ENCODE results near the gene CMC1. TPM values are rescaled to one million over a fixed set of nuclear protein-coding genes. Genes with fewer than 3 reads are reported as not detected.
"Not testable (repeated sequence)": the region's sequence is repeated elsewhere in the genome, so short reads cannot be mapped to it uniquely, and the experiment has no call there.

Gene CMC1
- total and polyA plus RNA-seq, 2 experiments from 2014 or later: 0.97 to 70.2 TPM

- Histone ChIP-seq H3K36me3 (ENCODE audit: low read depth) (peaks cover 4% of the 10 kb centered on the region; the same call in 1 of the 2 replicates), H2AFZ (no peak overlapping the region), H3K79me2 (ENCODE audit: insufficient read depth) (0 out of 2 replicates have a peak, but pooled peaks cover 9% of the 10 kb centered on the region), H3K9me2 (ENCODE audit: insufficient read depth) (no peaks in the 10 kb centered on the region), H3K9ac (no peak overlapping the region), H3F3A (ENCODE audit: insufficient read depth) (no peaks in the 10 kb centered on the region), H3K27ac (no peak overlapping the region), H3K27me3 (replicated peaks; ENCODE audit: insufficient read depth) (no peaks in the 10 kb centered on the region), H3K4me3 (no peak overlapping the region), H3K4me2 (ENCODE audit: unreplicated experiment) (no peak overlapping the region), H4K20me1 (ENCODE audit: insufficient read depth) (no peaks in the 10 kb centered on the region), H3K4me1 (ENCODE audit: insufficient read depth) (no peaks in the 10 kb centered on the region), H3K9me3 (ENCODE audit: low read depth) (peaks cover 3% of the 10 kb centered on the region)
- DNase-seq: no peak
- TF ChIP-seq EZH2phosphoT487 (IDR thresholded peaks at IDR 0.05; ENCODE audit: insufficient read depth, low read depth) (no peak), EZH2 (IDR thresholded peaks at IDR 0.05; ENCODE audit: insufficient read depth, poor library complexity, severe bottlenecking) (no peak)
- in situ Hi-C loops (cut with MboI): no loop called here
- WGBS, 2 experiments (ENCODE audit: low coverage in 1 of 2, low lambda C conversion rate in 2 of 2, missing lambda C conversion rate in 2 of 2): 71 to 79% methylated on average over 5 of the region's 5 CpGs
These were observed 26.8 kb downstream of the CMC1 start for GRCh38 chr3:28267984-28268849.

DNA sequence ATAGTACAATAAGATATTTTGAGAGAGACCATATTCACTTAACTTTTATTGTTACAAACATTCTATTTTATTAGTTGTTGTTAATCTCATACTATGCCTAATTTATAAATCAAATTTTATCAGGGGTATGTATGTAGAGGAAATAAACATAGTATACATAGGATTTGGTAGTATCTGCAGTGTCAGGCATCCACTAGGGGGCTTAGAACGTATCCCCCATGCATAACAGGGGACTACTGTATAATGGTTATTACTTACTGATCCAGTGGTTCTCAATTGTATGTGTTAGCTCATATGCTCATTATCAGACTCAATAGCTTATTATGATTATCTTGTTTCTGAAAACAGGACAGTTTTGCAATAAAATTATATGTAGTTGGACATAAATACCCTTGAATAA lies 27.6 kb downstream of the CMC1 start:
- H3K27ac ChIP-seq: no peak overlapping the region
- no peaks in the 10 kb centered on the region for H3K9me2 ChIP-seq (ENCODE audit: insufficient read depth)
- H3K4me1 ChIP-seq (ENCODE audit: insufficient read depth): no peaks in the 10 kb centered on the region
- H3K79me2 ChIP-seq (ENCODE audit: insufficient read depth): 0 out of 2 replicates have a peak, but pooled peaks cover 17% of the 10 kb centered on the region
- no peak overlapping the region for H2AFZ ChIP-seq
- H3K27me3 ChIP-seq (replicated peaks; ENCODE audit: insufficient read depth): no peaks in the 10 kb centered on the region
- no peak for DNase-seq
- peaks cover 8% of the 10 kb centered on the region for H3K9me3 ChIP-seq (ENCODE audit: low read depth)
- no peak overlapping the region for H3K9ac ChIP-seq
- in situ Hi-C loops (cut with MboI): no loop called here
- H3K4me2 ChIP-seq (ENCODE audit: unreplicated experiment): no peak overlapping the region
- peaks cover 12% of the 10 kb centered on the region; the same call in 1 of the 2 replicates for H3K36me3 ChIP-seq (ENCODE audit: low read depth)
- no peaks in the 10 kb centered on the region for H4K20me1 ChIP-seq (ENCODE audit: insufficient read depth)
- no peak overlapping the region for H3K4me3 ChIP-seq
- H3F3A ChIP-seq (ENCODE audit: insufficient read depth): no peaks in the 10 kb centered on the region
- no peak for TF ChIP-seq EZH2 (IDR thresholded peaks at IDR 0.05; ENCODE audit: insufficient read depth, poor library complexity, severe bottlenecking)
- no peak for TF ChIP-seq EZH2phosphoT487 (IDR thresholded peaks at IDR 0.05; ENCODE audit: insufficient read depth, low read depth)
- WGBS, 2 experiments (ENCODE audit: low coverage in 1 of 2, low lambda C conversion rate in 2 of 2, missing lambda C conversion rate in 2 of 2): 97 to 100% methylated on average over 1 of the region's 1 CpG

DNA sequence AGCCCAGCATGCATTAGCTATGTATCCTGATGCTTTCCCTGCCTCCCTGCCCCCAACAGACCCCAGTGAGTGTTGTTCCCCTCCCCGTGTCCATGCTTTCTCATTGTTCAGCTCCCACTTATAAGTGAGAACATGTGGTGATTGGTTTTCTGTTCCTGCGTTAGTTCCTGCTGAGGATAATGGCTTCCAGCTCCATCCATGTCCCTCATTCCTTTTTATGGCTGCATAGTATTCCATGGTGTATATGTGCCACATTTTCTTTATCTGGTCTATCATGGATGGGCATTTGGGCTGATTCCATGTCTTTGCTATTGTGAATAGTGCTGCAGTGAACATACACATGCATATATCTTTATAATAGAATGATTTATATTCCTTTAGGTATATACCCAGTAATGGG lies 28.5 kb downstream of the CMC1 start:
- H3K4me2 ChIP-seq (ENCODE audit: unreplicated experiment); H3K9me2 ChIP-seq (ENCODE audit: insufficient read depth); H3K9me3 ChIP-seq (ENCODE audit: low read depth); H3K9ac ChIP-seq; H4K20me1 ChIP-seq (ENCODE audit: insufficient read depth); H3K27ac ChIP-seq; H3F3A ChIP-seq (ENCODE audit: insufficient read depth); in situ Hi-C loops (cut with MboI); DNase-seq; H3K4me1 ChIP-seq (ENCODE audit: insufficient read depth); H3K4me3 ChIP-seq; H3K27me3 ChIP-seq (replicated peaks; ENCODE audit: insufficient read depth); H2AFZ ChIP-seq: not testable (repeated sequence)
- peaks cover 17% of the 10 kb centered on the region; the same call in 1 of the 2 replicates for H3K36me3 ChIP-seq (ENCODE audit: low read depth)
- H3K79me2 ChIP-seq (ENCODE audit: insufficient read depth): 0 out of 2 replicates have a peak, but pooled peaks cover 19% of the 10 kb centered on the region
- WGBS, 2 experiments (ENCODE audit: low coverage in 1 of 2, low lambda C conversion rate in 2 of 2, missing lambda C conversion rate in 2 of 2): 96 to 100% methylated on average over 2 of the region's 2 CpGs

DNA sequence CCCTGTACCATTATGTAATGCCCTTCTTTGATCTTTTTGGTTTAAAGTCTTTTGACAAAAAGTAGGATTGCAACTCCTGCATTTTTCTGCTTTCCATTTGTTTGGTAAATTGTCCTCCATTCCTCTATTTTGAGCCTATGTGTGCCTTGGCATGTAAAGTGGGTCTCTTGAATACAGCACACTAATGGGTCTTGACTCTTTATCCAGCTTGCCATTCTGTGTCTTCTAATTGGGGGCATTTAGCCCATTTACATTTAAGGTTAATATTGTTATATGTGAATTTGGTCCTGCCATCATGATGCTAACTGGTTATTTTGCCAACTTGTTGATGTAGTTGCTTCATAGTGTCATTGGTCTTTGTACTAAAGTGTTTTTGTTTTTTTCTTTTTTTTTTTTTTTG lies 32.4 kb downstream of the CMC1 start:
- H3K36me3 ChIP-seq (ENCODE audit: low read depth): peaks cover 17% of the 10 kb centered on the region; the same call in 1 of the 2 replicates
- H3K27me3 ChIP-seq (replicated peaks; ENCODE audit: insufficient read depth): no peaks in the 10 kb centered on the region
- TF ChIP-seq EZH2phosphoT487 (IDR thresholded peaks at IDR 0.05; ENCODE audit: insufficient read depth, low read depth) (no peak), EZH2 (IDR thresholded peaks at IDR 0.05; ENCODE audit: insufficient read depth, poor library complexity, severe bottlenecking) (no peak)
- H3F3A ChIP-seq (ENCODE audit: insufficient read depth): no peaks in the 10 kb centered on the region
- no peaks in the 10 kb centered on the region for H3K9me2 ChIP-seq (ENCODE audit: insufficient read depth)
- in situ Hi-C loops (cut with MboI): no loop called here
- no peak overlapping the region for H3K4me2 ChIP-seq (ENCODE audit: unreplicated experiment)
- no peak overlapping the region for H3K9ac ChIP-seq
- no peak for DNase-seq
- H3K9me3 ChIP-seq (ENCODE audit: low read depth): peaks cover 8% of the 10 kb centered on the region
- no peak overlapping the region for H2AFZ ChIP-seq
- H3K4me3 ChIP-seq: no peak overlapping the region
- no peaks in the 10 kb centered on the region for H3K4me1 ChIP-seq (ENCODE audit: insufficient read depth)
- no peak overlapping the region for H3K27ac ChIP-seq
- H4K20me1 ChIP-seq (ENCODE audit: insufficient read depth): no peaks in the 10 kb centered on the region
- 0 out of 2 replicates have a peak, but pooled peaks cover 19% of the 10 kb centered on the region for H3K79me2 ChIP-seq (ENCODE audit: insufficient read depth)
